Caco-2 (cell line): ENCODE measurements around the gene FAM47E. TPM values are rescaled to one million over a fixed set of nuclear protein-coding genes. Genes with fewer than 3 reads are reported as not detected.

Experiments
- BruUV-seq: library from RNA; stranded (reverse); fragments of 400-500 nt; replicated peaks from 2 replicates; lab custom pipeline; 2021; lab: Mats Ljungman, UMichigan
- CTCF ChIA-PET: fragments of 300-600 bp; sonication (Branson Sonifier 250); formaldehyde crosslinking; loops from one replicate; lab custom pipeline; 2022; ENCODE audit warnings: antibody characterized with exemption; lab: Charles Lee
- POLR2A ChIA-PET: fragments of 300-600 bp; sonication (Branson Sonifier 250); formaldehyde crosslinking; loops from one replicate; lab custom pipeline; 2022; ENCODE audit warnings: antibody characterized with exemption; lab: Charles Lee
- DNase-seq, 2 experiments: peaks; one replicate each; pipeline versions ENCODE4 v3.0.0 to v3.0.0-alpha.2; 2020 to 2022
- H3K27me3 ChIP-seq: replicated peaks from 2 replicates; pipeline ENCODE4 v1.6.0; 2011; ENCODE audit warnings: low read length; ENCODE audit not compliant: control insufficient read depth, insufficient read depth
- H3K36me3 ChIP-seq: 2 replicates; pipeline ENCODE4 v1.5.1; 2011; ENCODE audit warnings: low read length; ENCODE audit not compliant: control insufficient read depth, insufficient read depth
- H3K4me1 ChIP-seq: fragments of 250-450 bp; sonication (Bioruptor Pico); 2 replicates; pipeline ENCODE4 v1.5.1; 2020; ENCODE audit warnings: mild to moderate bottlenecking
- H3K4me3 ChIP-seq: 2 replicates; pipeline ENCODE4 v1.5.1; 2011; ENCODE audit warnings: low read depth, mild to moderate bottlenecking, control low read depth, low read length
- H3K9me3 ChIP-seq: fragments of 250-450 bp; sonication (Bioruptor Pico); 2 replicates; pipeline ENCODE4 v1.5.1; 2020; ENCODE audit warnings: mild to moderate bottlenecking, moderate library complexity
- H3K27ac Mint-ChIP-seq: one replicate; pipeline ENCODE4 v1.8.0; 2022; ENCODE audit warnings: mixed read lengths; ENCODE audit not compliant: unreplicated experiment
- H3K27me3 Mint-ChIP-seq: one replicate; pipeline ENCODE4 v1.8.0; 2022; ENCODE audit warnings: mixed read lengths; ENCODE audit not compliant: insufficient read depth, unreplicated experiment
- H3K36me3 Mint-ChIP-seq: one replicate; pipeline ENCODE4 v1.8.0; 2022; ENCODE audit warnings: mild to moderate bottlenecking, mixed read lengths; ENCODE audit not compliant: insufficient read depth, unreplicated experiment
- H3K4me1 Mint-ChIP-seq: one replicate; pipeline ENCODE4 v1.8.0; 2022; ENCODE audit warnings: low read depth, mixed read lengths; ENCODE audit not compliant: unreplicated experiment
- H3K4me3 Mint-ChIP-seq: one replicate; pipeline ENCODE4 v1.8.0; 2022; ENCODE audit warnings: mild to moderate bottlenecking, moderate library complexity, mixed read lengths; ENCODE audit not compliant: unreplicated experiment
- H3K9me3 Mint-ChIP-seq: one replicate; pipeline ENCODE4 v1.8.0; 2022; ENCODE audit warnings: mixed read lengths; ENCODE audit not compliant: unreplicated experiment
- intact Hi-C: fragments of 100-400 bp; cut with micrococcal nuclease; formaldehyde crosslinking; loops from one replicate; pipeline ENCODE4 v1.10.0; 2022; ENCODE audit not compliant: unreplicated experiment
- total RNA-seq: library from RNA; stranded (reverse); gene quantifications from 2 replicates; pipeline ENCODE4 v1.2.3, GENCODE V29; 2022
- TF ChIP-seq, protein P1 (sequence below), 2 experiments: fragments of 200-600 bp in 1 of 2; IDR thresholded peaks; 1 replicate in 1 of 2; 2 replicates in 1 of 2; pipeline versions ENCODE4 v1.5.1 to v1.8.0; 2011 to 2022; ENCODE audit warnings: antibody characterized with exemption in 1 of 2, control low read depth in 1 of 2, inconsistent platforms in 1 of 2, low read depth in 1 of 2, low read length in 1 of 2, mild to moderate bottlenecking in 1 of 2, moderate library complexity in 1 of 2; ENCODE audit not compliant: insufficient read depth in 1 of 2, severe bottlenecking in 1 of 2, unreplicated experiment in 1 of 2

Gene FAM47E
- total RNA-seq, 1 experiment from 2014 or later = 6.6 TPM

DNA sequence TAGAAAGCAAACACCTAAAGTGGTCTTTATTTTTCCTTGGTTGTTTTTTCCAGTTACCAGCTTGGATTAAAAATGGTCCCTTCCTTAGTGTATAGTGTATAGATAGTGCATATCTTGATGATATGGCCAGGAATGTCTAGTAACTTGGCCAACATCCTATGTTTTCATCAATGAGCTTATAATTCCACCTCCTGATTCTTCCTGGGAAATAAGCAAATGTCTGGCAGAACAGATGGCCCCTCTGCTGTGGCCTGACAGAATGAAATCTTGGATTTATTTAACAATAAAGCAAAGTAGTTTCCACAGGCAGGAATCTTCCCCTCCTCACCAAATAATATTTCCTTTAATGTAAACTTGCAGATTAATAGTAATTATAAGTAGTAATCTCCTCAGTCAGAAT is 44.0 kb upstream of the FAM47E start:
- H3K27me3 ChIP-seq = no peaks in the 10 kb centered on the region
- BruUV-seq = no TSS peak
- H3K36me3 ChIP-seq = no peaks in the 10 kb centered on the region; the same call in 1 of the 2 replicates
- peaks cover 34% of the 10 kb centered on the region for H3K4me1 ChIP-seq
- no peak for DNase-seq
- POLR2A ChIA-PET = no interaction called here
- intact Hi-C loops = no loop called here
- Mint-ChIP-seq H3K27me3 (no peaks in the 10 kb centered on the region), H3K9me3 (no peaks in the 10 kb centered on the region), H3K4me1 (peaks cover 24% of the 10 kb centered on the region), H3K4me3 (no peak overlapping the region), H3K27ac (no peak overlapping the region), H3K36me3 (peaks cover 14% of the 10 kb centered on the region)
- no peak overlapping the region for H3K4me3 ChIP-seq
- CTCF ChIA-PET = no interaction called here
- TF ChIP-seq, protein P1, sequence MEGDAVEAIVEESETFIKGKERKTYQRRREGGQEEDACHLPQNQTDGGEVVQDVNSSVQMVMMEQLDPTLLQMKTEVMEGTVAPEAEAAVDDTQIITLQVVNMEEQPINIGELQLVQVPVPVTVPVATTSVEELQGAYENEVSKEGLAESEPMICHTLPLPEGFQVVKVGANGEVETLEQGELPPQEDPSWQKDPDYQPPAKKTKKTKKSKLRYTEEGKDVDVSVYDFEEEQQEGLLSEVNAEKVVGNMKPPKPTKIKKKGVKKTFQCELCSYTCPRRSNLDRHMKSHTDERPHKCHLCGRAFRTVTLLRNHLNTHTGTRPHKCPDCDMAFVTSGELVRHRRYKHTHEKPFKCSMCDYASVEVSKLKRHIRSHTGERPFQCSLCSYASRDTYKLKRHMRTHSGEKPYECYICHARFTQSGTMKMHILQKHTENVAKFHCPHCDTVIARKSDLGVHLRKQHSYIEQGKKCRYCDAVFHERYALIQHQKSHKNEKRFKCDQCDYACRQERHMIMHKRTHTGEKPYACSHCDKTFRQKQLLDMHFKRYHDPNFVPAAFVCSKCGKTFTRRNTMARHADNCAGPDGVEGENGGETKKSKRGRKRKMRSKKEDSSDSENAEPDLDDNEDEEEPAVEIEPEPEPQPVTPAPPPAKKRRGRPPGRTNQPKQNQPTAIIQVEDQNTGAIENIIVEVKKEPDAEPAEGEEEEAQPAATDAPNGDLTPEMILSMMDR (IDR thresholded peaks at IDR 0.05; ENCODE audit: insufficient read depth in 1 of 2, low read depth in 1 of 2, low read length in 1 of 2, severe bottlenecking in 1 of 2, unreplicated experiment in 1 of 2) = no peak
- H3K9me3 ChIP-seq = no peaks in the 10 kb centered on the region

DNA sequence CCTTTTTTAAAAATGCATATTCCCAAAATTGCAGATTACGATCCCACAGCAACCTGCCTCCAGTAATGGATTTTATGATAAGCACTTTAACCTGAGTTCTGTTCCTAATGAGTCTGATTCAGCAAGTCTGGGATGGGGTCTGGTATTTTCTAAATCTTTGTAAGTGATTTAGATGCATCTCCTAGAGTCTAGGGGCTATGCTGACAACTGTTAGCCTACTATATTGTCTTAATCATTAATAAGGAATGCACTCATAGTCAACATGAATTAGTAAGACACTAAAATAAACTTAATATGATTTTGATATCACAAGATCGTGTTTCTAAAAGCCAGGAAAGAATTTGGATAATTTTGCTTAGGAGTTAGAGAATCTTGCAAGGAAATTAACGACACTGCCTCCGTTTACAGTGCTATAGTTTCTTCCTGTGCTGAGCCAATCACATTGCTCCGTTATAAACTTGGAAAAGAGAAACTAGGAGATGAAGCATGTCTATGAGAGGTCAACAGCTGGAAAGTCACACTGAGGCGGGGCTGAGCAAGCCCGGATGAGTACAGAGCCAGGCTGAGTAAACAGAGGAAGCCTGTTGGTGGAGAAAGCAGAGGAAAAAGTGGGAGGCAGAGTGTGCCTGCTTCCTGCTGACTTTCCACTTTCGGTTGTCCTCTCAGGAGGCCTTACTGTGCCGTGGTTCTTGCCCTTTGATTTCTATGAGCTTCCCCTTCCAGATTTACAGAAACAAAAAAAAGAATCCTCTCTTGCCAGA is 43.3 kb upstream of the FAM47E start:
- Histone ChIP-seq H3K9me3 (no peaks in the 10 kb centered on the region), H3K27me3 (no peaks in the 10 kb centered on the region), H3K36me3 (no peaks in the 10 kb centered on the region; the same call in 1 of the 2 replicates), H3K4me1 (peaks cover 34% of the 10 kb centered on the region), H3K4me3 (no peak overlapping the region)
- TF ChIP-seq, protein P1 (IDR thresholded peaks at IDR 0.05; ENCODE audit: insufficient read depth in 1 of 2, low read depth in 1 of 2, low read length in 1 of 2, severe bottlenecking in 1 of 2, unreplicated experiment in 1 of 2) = no peak
- ChIA-PET POLR2A (no interaction called here), CTCF (no interaction called here)
- Mint-ChIP-seq H3K4me1 (peaks cover 27% of the 10 kb centered on the region), H3K36me3 (peaks cover 14% of the 10 kb centered on the region), H3K9me3 (no peaks in the 10 kb centered on the region), H3K4me3 (peak overlapping the region; percentile 33), H3K27me3 (no peaks in the 10 kb centered on the region), H3K27ac (peak overlapping the region; percentile 90)
- no TSS peak for BruUV-seq
- peak in 1 of 2 experiments; percentile 42 for DNase-seq
- intact Hi-C loops = no loop called here

DNA sequence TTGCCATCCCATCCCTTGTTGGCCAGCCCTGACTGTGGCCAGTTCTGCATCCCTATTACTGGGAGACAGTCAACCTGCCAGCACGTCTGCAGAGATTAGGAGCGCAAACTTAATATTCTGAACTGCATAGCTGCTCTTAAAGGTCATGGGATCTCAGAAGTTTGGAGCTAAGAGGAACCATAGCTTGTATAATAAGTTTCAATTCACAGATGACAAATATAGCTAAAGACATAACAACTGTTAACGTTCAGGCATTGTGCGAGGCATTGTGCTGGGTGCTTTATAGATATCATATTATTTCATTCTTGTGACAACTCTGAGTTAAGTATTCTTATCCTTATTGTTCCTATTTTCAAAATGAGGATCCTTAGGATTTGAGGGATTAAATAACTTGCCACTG is 41.6 kb upstream of the FAM47E start:
- ChIA-PET CTCF (no interaction called here), POLR2A (no interaction called here)
- intact Hi-C loops = loop anchor here (10.0 kb wide), 1 partner anchor 95 kb away; the partner anchor contains the start of gene STBD1
- no peak for DNase-seq
- H3K9me3 Mint-ChIP-seq = no peaks in the 10 kb centered on the region
- H3K9me3 ChIP-seq = no peaks in the 10 kb centered on the region
- H3K4me3 Mint-ChIP-seq = no peak overlapping the region
- no peaks in the 10 kb centered on the region for H3K27me3 Mint-ChIP-seq
- peaks cover 38% of the 10 kb centered on the region for H3K4me1 Mint-ChIP-seq
- TF ChIP-seq, protein P1 (IDR thresholded peaks at IDR 0.05; ENCODE audit: insufficient read depth in 1 of 2, low read depth in 1 of 2, low read length in 1 of 2, severe bottlenecking in 1 of 2, unreplicated experiment in 1 of 2) = no peak
- no TSS peak for BruUV-seq
- H3K4me1 ChIP-seq = peaks cover 44% of the 10 kb centered on the region
- no peaks in the 10 kb centered on the region for H3K27me3 ChIP-seq
- no peak overlapping the region for H3K4me3 ChIP-seq
- H3K36me3 ChIP-seq = no peaks in the 10 kb centered on the region; the same call in 1 of the 2 replicates
- H3K27ac Mint-ChIP-seq = no peak overlapping the region
- peaks cover 14% of the 10 kb centered on the region for H3K36me3 Mint-ChIP-seq
